ENCODE data around the gene DMAP1.

DMAP1 gene

GRCh38 chr1:44256762-44257554 lies 43.7 kb downstream of the DMAP1 start:
- no peak for DNase-seq

GRCh38 chr1:44259090-44259489 lies 45.8 kb downstream of the DMAP1 start:
- DNase-seq = no peak

- DNase-seq = no peak
These were observed 47.5 kb downstream of the DMAP1 start for GRCh38 chr1:44260792-44261170.

- no peak for DNase-seq
These were observed 48.0 kb downstream of the DMAP1 start for GRCh38 chr1:44261171-44261817.

GRCh38 chr1:44261962-44262361 lies 48.7 kb downstream of the DMAP1 start:
- no peak for DNase-seq

GRCh38 chr1:44262414-44262813 lies 49.1 kb downstream of the DMAP1 start:
- no peak for DNase-seq

- no peak for DNase-seq
These were observed 49.7 kb downstream of the DMAP1 start for GRCh38 chr1:44262816-44263567.

GRCh38 chr1:44263568-44264450 lies 50.5 kb downstream of the DMAP1 start:
- no peak for DNase-seq

GRCh38 chr1:44264451-44264771 lies 51.1 kb downstream of the DMAP1 start:
- no peak for DNase-seq

- no peak for DNase-seq
These were observed 52.5 kb downstream of the DMAP1 start for GRCh38 chr1:44265656-44266358.

GRCh38 chr1:44266400-44267344 lies 53.4 kb downstream of the DMAP1 start:
- DNase-seq = no peak

- DNase-seq = no peak
These were observed 54.2 kb downstream of the DMAP1 start for GRCh38 chr1:44267438-44267837.

GRCh38 chr1:44268054-44268453 lies 54.8 kb downstream of the DMAP1 start:
- DNase-seq = no peak

Measured in GDM1 (cell line).